Lower leg skin (tissue), 3 donors: ENCODE data around the gene RPP14.

Experiments
- CTCF ChIP-seq, 3 donors: fragments of 450-650 bp; IDR thresholded peaks; one replicate each; pipeline ENCODE4 v1.5.1; 2016; ENCODE audit warnings: antibody characterized with exemption in 3 of 3, mild to moderate bottlenecking in 3 of 3, moderate library complexity in 2 of 3
- POLR2A ChIP-seq, 2 donors: fragments of 450-650 bp; IDR thresholded peaks; one replicate each; pipeline ENCODE4 v1.6.1; 2016 to 2017; ENCODE audit warnings: antibody characterized with exemption in 2 of 2, mild to moderate bottlenecking in 1 of 2, moderate library complexity in 1 of 2

DNA sequence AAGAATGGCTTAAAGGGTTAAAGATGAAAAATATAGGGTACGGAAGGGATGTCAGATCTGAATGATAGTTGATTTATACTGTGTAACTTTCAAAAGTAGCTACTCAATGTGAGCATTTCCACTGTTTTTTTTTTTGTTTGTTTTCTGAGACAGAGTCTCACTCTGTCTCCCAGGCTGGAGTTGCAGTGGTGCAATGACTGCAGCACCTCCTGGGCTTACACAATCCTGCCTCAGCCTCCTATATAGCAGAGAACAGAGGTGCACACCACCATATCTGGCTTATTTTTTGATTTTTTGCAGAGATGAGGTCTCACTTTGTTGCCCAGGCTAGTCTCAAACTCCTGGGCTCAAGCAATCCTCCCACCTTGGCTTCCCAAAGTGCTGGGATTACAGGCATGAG is 16.7 kb downstream of the RPP14 start:
- TF ChIP-seq POLR2A (IDR thresholded peaks at IDR 0.05) (no peak), CTCF (IDR thresholded peaks at IDR 0.05) (no peak)
